ENCODE measurements around the gene P2RX7. TPM values are rescaled to one million over a fixed set of nuclear protein-coding genes. Genes with fewer than 3 reads are reported as not detected.

Gene P2RX7
- total and polyA plus RNA-seq, 2 donors (not counting 3 experiments of a cell fraction or from before 2014, with no cell fraction given), result 1.3 to 8.1 TPM

DNA sequence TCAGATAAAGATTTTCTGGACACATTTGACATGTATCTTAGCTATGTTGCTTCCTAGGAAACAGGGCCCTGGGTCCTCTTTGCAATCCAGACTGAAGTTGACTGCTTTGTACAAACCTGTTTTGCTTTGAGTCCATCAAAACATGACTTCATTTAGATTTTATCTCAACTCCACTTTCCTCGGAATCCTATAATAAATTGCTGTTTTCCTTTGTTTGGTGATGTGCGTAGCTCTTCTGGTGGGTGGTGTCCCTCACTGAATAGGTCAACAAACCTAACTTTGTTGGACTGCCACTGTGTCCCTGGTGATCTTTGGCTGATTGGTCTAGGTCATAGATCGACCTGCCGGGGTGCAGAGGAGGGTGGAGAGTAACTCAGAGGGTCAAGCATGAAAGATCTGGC lies 735 bp upstream of the P2RX7 start:
- Histone ChIP-seq H3K27ac (ENCODE audit: insufficient read depth, low read depth, low read length) (no peak overlapping the region), H3K9me1 (replicated peaks; ENCODE audit: control insufficient read depth, extremely low read depth, insufficient read depth, low read length) (no peaks in the 10 kb centered on the region), H3K9ac (replicated peaks; ENCODE audit: extremely low read depth, insufficient read depth, low read length) (no peak overlapping the region), H4K20me1 (replicated peaks; ENCODE audit: control insufficient read depth, extremely low read depth, insufficient read depth, low read length) (no peaks in the 10 kb centered on the region), H3K4me1 (ENCODE audit: control insufficient read depth, extremely low read depth, insufficient read depth, low read length) (peaks cover 23% of the 10 kb centered on the region), H3K4me2 (ENCODE audit: insufficient read depth, low read length) (no peak overlapping the region), H3K4me3 (replicated peaks in 1 of 3; ENCODE audit: insufficient read depth in 1 of 3, low read depth in 1 of 3, low read length in 3 of 3) (no peak overlapping the region), H3K36me3 (ENCODE audit: control insufficient read depth in 2 of 2, extremely low read depth in 1 of 2, insufficient read depth in 2 of 2, low read length in 2 of 2) (no peaks in the 10 kb centered on the region), H3K9me3 (replicated peaks; ENCODE audit: control insufficient read depth, insufficient read depth, low read length) (no peaks in the 10 kb centered on the region), H3K27me3 (ENCODE audit: control insufficient read depth in 2 of 2, insufficient read depth in 2 of 2, low read length in 2 of 2) (no peaks in the 10 kb centered on the region), H3K79me2 (ENCODE audit: control insufficient read depth, insufficient read depth, low read length) (no peaks in the 10 kb centered on the region), H2AFZ (ENCODE audit: low read depth, low read length) (no peak overlapping the region)
- DNase-seq (ENCODE audit: low read depth, low spot score), result no peak
- ChIA-PET CTCF (interaction anchor here (1.1 to 1.6 kb wide), 4 partner anchors 16 to 98 kb away, joined by 3 to 5 read pairs (median 3); no protein-coding TSS in a partner anchor), POLR2A (interaction anchor here (0.6 kb wide), 1 partner anchor 73 kb away, joined by 3 read pairs; no protein-coding TSS in a partner anchor)
- no peak for FAIRE-seq
- no TSS peak for BruUV-seq (replicated peaks)
- intact Hi-C loops (cut with micrococcal nuclease) (loop anchor here (2.0 kb wide), 4 partner anchors 39 to 99 kb away; no protein-coding TSS in a partner anchor), dilution Hi-C loops (cut with MboI; ENCODE audit: extremely low pct_ligation_motif_present, low sequenced_read_pairs) (no loop called here)
- no peak for TF ChIP-seq POLR2A (IDR thresholded peaks at IDR 0.05; ENCODE audit: low read depth, low read length)
- no peak for TF ChIP-seq GATA2 (IDR thresholded peaks at IDR 0.05; ENCODE audit: insufficient read depth, insufficient read length, low read depth, low read length)
- no peak for TF ChIP-seq MYC (IDR thresholded peaks at IDR 0.05; ENCODE audit: low read depth, low read length)
- TF ChIP-seq EZH2 (IDR thresholded peaks at IDR 0.05; ENCODE audit: borderline replicate concordance, low read depth, low read length, severe bottlenecking), result no peak
- TF ChIP-seq POLR2AphosphoS5 (IDR thresholded peaks at IDR 0.05; ENCODE audit: insufficient read depth, low read depth, low read length), result no peak
- TF ChIP-seq FOS (IDR thresholded peaks at IDR 0.05; ENCODE audit: borderline replicate concordance, insufficient read depth, low read length), result no peak
- TF ChIP-seq, protein P1, sequence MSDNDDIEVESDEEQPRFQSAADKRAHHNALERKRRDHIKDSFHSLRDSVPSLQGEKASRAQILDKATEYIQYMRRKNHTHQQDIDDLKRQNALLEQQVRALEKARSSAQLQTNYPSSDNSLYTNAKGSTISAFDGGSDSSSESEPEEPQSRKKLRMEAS (IDR thresholded peaks at IDR 0.05; ENCODE audit: insufficient read depth, insufficient read length), result no peak
- no peak for TF ChIP-seq JUN (IDR thresholded peaks at IDR 0.05; ENCODE audit: borderline replicate concordance, insufficient read depth, insufficient read length, low read depth)
- TF ChIP-seq, protein P2, sequence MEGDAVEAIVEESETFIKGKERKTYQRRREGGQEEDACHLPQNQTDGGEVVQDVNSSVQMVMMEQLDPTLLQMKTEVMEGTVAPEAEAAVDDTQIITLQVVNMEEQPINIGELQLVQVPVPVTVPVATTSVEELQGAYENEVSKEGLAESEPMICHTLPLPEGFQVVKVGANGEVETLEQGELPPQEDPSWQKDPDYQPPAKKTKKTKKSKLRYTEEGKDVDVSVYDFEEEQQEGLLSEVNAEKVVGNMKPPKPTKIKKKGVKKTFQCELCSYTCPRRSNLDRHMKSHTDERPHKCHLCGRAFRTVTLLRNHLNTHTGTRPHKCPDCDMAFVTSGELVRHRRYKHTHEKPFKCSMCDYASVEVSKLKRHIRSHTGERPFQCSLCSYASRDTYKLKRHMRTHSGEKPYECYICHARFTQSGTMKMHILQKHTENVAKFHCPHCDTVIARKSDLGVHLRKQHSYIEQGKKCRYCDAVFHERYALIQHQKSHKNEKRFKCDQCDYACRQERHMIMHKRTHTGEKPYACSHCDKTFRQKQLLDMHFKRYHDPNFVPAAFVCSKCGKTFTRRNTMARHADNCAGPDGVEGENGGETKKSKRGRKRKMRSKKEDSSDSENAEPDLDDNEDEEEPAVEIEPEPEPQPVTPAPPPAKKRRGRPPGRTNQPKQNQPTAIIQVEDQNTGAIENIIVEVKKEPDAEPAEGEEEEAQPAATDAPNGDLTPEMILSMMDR (IDR thresholded peaks at IDR 0.05; ENCODE audit: extremely low read depth in 1 of 2, insufficient read depth in 1 of 2, low read depth in 1 of 2, low read length in 2 of 2), result no peak

All from endothelial cell of umbilical vein (primary cell).